Measurements from ENCODE around the gene NDUFS8.

NDUFS8 gene

GRCh38 chr11:68081691-68082090 lies 51.2 kb downstream of the NDUFS8 start:
- Histone ChIP-seq H3K79me2 (ENCODE audit: control insufficient read depth, low read length) (no peaks in the 10 kb centered on the region), H3K36me3 (ENCODE audit: control insufficient read depth, low read length) (peaks cover 4% of the 10 kb centered on the region), H3K9me2 (replicated peaks; ENCODE audit: control insufficient read depth, low read length) (no peaks in the 10 kb centered on the region), H3K9me3 (ENCODE audit: control insufficient read depth, insufficient read depth, low read length) (no peaks in the 10 kb centered on the region), H3K27me3 (ENCODE audit: control insufficient read depth, low read length) (no peaks in the 10 kb centered on the region), H3F3A (ENCODE audit: control insufficient read depth, insufficient read depth) (no peaks in the 10 kb centered on the region), H3K4me2 (ENCODE audit: low read length) (no peak overlapping the region), H3K27ac (ENCODE audit: low read depth, low read length) (no peak overlapping the region), H3K4me1 (ENCODE audit: control insufficient read depth, low read length) (no peaks in the 10 kb centered on the region), H3K4me3 (ENCODE audit: low read length) (no peak overlapping the region), H4K20me1 (ENCODE audit: control insufficient read depth, insufficient read depth, low read depth, low read length) (no peaks in the 10 kb centered on the region)
- TF ChIP-seq CTCF (IDR thresholded peaks at IDR 0.05; ENCODE audit: low read depth, low read length, poor library complexity, severe bottlenecking) (no peak), EZH2phosphoT487 (IDR thresholded peaks at IDR 0.05; ENCODE audit: borderline replicate concordance, low read length) (no peak)

GRCh38 chr11:68082481-68082880 lies 52.0 kb downstream of the NDUFS8 start:
- no peaks in the 10 kb centered on the region for H3K4me1 ChIP-seq (ENCODE audit: control insufficient read depth, low read length)
- no peak overlapping the region for H3K4me3 ChIP-seq (ENCODE audit: low read length)
- no peak overlapping the region for H3K27ac ChIP-seq (ENCODE audit: low read depth, low read length)
- H3K27me3 ChIP-seq (ENCODE audit: control insufficient read depth, low read length), result no peaks in the 10 kb centered on the region
- no peaks in the 10 kb centered on the region for H3F3A ChIP-seq (ENCODE audit: control insufficient read depth, insufficient read depth)
- no peaks in the 10 kb centered on the region for H3K9me3 ChIP-seq (ENCODE audit: control insufficient read depth, insufficient read depth, low read length)
- no peaks in the 10 kb centered on the region for H3K9me2 ChIP-seq (replicated peaks; ENCODE audit: control insufficient read depth, low read length)
- TF ChIP-seq CTCF (IDR thresholded peaks at IDR 0.05; ENCODE audit: low read depth, low read length, poor library complexity, severe bottlenecking), result no peak
- no peak for TF ChIP-seq EZH2phosphoT487 (IDR thresholded peaks at IDR 0.05; ENCODE audit: borderline replicate concordance, low read length)
- no peaks in the 10 kb centered on the region for H4K20me1 ChIP-seq (ENCODE audit: control insufficient read depth, insufficient read depth, low read depth, low read length)
- H3K4me2 ChIP-seq (ENCODE audit: low read length), result no peak overlapping the region
- H3K36me3 ChIP-seq (ENCODE audit: control insufficient read depth, low read length), result peaks cover 4% of the 10 kb centered on the region
- no peaks in the 10 kb centered on the region for H3K79me2 ChIP-seq (ENCODE audit: control insufficient read depth, low read length)

GRCh38 chr11:68083517-68083916 lies 53.0 kb downstream of the NDUFS8 start:
- Histone ChIP-seq H3K4me1 (ENCODE audit: control insufficient read depth, low read length) (no peaks in the 10 kb centered on the region), H3K9me2 (replicated peaks; ENCODE audit: control insufficient read depth, low read length) (no peaks in the 10 kb centered on the region), H3K4me3 (ENCODE audit: low read length) (no peak overlapping the region), H4K20me1 (ENCODE audit: control insufficient read depth, insufficient read depth, low read depth, low read length) (no peaks in the 10 kb centered on the region), H3K27ac (ENCODE audit: low read depth, low read length) (no peak overlapping the region), H3K36me3 (ENCODE audit: control insufficient read depth, low read length) (peaks cover 4% of the 10 kb centered on the region), H3F3A (ENCODE audit: control insufficient read depth, insufficient read depth) (no peaks in the 10 kb centered on the region), H3K4me2 (ENCODE audit: low read length) (no peak overlapping the region), H3K9me3 (ENCODE audit: control insufficient read depth, insufficient read depth, low read length) (no peaks in the 10 kb centered on the region), H3K27me3 (ENCODE audit: control insufficient read depth, low read length) (no peaks in the 10 kb centered on the region), H3K79me2 (ENCODE audit: control insufficient read depth, low read length) (no peaks in the 10 kb centered on the region)
- TF ChIP-seq CTCF (IDR thresholded peaks at IDR 0.05; ENCODE audit: low read depth, low read length, poor library complexity, severe bottlenecking), result no peak
- no peak for TF ChIP-seq EZH2phosphoT487 (IDR thresholded peaks at IDR 0.05; ENCODE audit: borderline replicate concordance, low read length)

Measured in DOHH2 (cell line).